Psoas muscle (tissue), 8 donors: ENCODE results near the gene TPO. TPM values are rescaled to one million over a fixed set of nuclear protein-coding genes. Genes with fewer than 3 reads are reported as not detected.

Experiments used
- ATAC-seq, 4 donors: fragments of 200-7000 bp; cut with Tn5 transposase; one replicate each; pipeline ENCODE4 v1.9.1; 2020; ENCODE audit warnings: moderate library complexity in 3 of 4, mild to moderate bottlenecking in 2 of 4
- DNase-seq, 2 donors: peaks; one replicate each; pipeline ENCODE4 v3.0.0-alpha.2; 2020
- H3K27ac ChIP-seq: fragments of 200-600 bp; one replicate; pipeline ENCODE4 v1.8.0; 2022
- H3K27me3 ChIP-seq, 3 donors: fragments of 200-600 bp in 1 of 3; one replicate each; pipeline versions ENCODE4 v1.6.1 to v1.8.0; 2013 to 2022; ENCODE audit warnings: low read length in 2 of 3, mild to moderate bottlenecking in 2 of 3, moderate library complexity in 1 of 3; ENCODE audit not compliant: insufficient read depth in 3 of 3
- H3K36me3 ChIP-seq, 2 donors: fragments of 200-600 bp in 1 of 2; one replicate each; pipeline versions ENCODE4 v1.6.1 to v1.8.0; 2013 to 2022; ENCODE audit warnings: low read depth in 1 of 2, mild to moderate bottlenecking in 1 of 2, moderate library complexity in 1 of 2; ENCODE audit not compliant: insufficient read depth in 1 of 2
- H3K4me1 ChIP-seq: fragments of 200-600 bp; one replicate; pipeline ENCODE4 v1.8.0; 2022
- H3K4me3 ChIP-seq: fragments of 200-600 bp; one replicate; pipeline ENCODE4 v1.8.0; 2022; ENCODE audit warnings: mild to moderate bottlenecking
- H3K9me3 ChIP-seq: fragments of 200-600 bp; one replicate; pipeline ENCODE4 v1.8.0; 2022
- WGBS, 3 donors: extraction: QIAGEN DNeasy Blood & Tissue Kit; methylation state at CpG; one replicate each; pipeline versions ENCODE4 v1.1.6 to v1.1.7; 2013; 5-methylcytosine and 5-hydroxymethylcytosine counted together
- intact Hi-C, 2 donors: fragments of 100-400 bp; cut with DNase I; formaldehyde crosslinking; loops; one replicate each; pipeline versions ENCODE4 v1.11.0 to v1.14.2; 2022
- polyA plus RNA-seq, 3 donors: library from polyadenylated mRNA; stranded (reverse); fragments of 200-250 nt; gene quantifications; one replicate each; pipeline ENCODE4 v1.2.3, GENCODE V29; 2013
- total RNA-seq, 4 donors: library from RNA; stranded (reverse); fragmentation: NEBNext Ultra II Directional in 2 of 4; extraction: Animal tissue kit (Norgen Biotek cat#: 25700) in 2 of 4; gene quantifications; one replicate each; pipeline versions ENCODE4 v1.2.1 to v1.2.4, GENCODE V29; 2021 to 2023
- TF ChIP-seq, protein P1 (sequence below): fragments of 200-600 bp; IDR thresholded peaks from one replicate; pipeline ENCODE4 v1.8.0; 2022; ENCODE audit warnings: antibody characterized with exemption
- donor health status: healthy with polysubstance abuse.
- donor health status: DM: no; HTN: no; CAD: no; lungs with moderate emphysema.
- donor health status: Bipolar disorder and iron deficiency.
- donor health status: healthy.
- donor health status: DM: yes; HTN: yes; CAD: no.
- donor health status: DM: no; HTN: no; CAD: no.
- donor health status: DM: no; HTN: no; CAD: no.
- donor health status: DM: yes; HTN: yes; CAD: no.

The TPO gene
- total and polyA plus RNA-seq, 7 donors, result 2.1 to 4.5 (median 3.8) TPM

DNA sequence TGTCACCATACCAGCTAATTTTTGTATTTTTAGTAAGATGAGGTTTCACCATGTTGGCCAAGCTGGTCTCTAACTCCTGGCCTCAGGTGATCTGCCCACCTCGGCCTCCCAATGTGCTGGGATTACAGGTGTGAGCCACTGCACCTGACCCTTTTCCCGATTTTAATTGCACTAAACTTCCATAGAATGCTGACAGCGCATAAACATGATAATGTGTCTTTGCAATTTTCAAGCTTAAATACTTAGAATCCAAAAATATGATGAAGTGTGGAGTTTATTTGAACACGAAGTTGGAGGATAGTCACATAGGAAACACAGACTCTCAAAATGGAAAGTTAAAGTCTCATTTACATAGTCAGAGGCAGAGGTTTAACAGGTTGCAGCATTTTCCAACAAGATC, 138.6 kb downstream of the TPO start:
- no peaks in the 10 kb centered on the region for H3K36me3 ChIP-seq
- no peak for ATAC-seq
- peaks cover 0 to 6% (median 3%) of the 10 kb centered on the region in 3 donors for H3K27me3 ChIP-seq
- H3K4me1 ChIP-seq, result peaks cover 5% of the 10 kb centered on the region
- intact Hi-C loops, result no loop called here
- no peak overlapping the region for H3K4me3 ChIP-seq
- DNase-seq, result no peak
- H3K27ac ChIP-seq, result no peak overlapping the region
- WGBS, 3 donors, result 89 to 96% (median 94%) methylated on average over 4 of the region's 4 CpGs
- TF ChIP-seq, protein P1, sequence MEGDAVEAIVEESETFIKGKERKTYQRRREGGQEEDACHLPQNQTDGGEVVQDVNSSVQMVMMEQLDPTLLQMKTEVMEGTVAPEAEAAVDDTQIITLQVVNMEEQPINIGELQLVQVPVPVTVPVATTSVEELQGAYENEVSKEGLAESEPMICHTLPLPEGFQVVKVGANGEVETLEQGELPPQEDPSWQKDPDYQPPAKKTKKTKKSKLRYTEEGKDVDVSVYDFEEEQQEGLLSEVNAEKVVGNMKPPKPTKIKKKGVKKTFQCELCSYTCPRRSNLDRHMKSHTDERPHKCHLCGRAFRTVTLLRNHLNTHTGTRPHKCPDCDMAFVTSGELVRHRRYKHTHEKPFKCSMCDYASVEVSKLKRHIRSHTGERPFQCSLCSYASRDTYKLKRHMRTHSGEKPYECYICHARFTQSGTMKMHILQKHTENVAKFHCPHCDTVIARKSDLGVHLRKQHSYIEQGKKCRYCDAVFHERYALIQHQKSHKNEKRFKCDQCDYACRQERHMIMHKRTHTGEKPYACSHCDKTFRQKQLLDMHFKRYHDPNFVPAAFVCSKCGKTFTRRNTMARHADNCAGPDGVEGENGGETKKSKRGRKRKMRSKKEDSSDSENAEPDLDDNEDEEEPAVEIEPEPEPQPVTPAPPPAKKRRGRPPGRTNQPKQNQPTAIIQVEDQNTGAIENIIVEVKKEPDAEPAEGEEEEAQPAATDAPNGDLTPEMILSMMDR, result no peak
- H3K9me3 ChIP-seq, result no peaks in the 10 kb centered on the region

DNA sequence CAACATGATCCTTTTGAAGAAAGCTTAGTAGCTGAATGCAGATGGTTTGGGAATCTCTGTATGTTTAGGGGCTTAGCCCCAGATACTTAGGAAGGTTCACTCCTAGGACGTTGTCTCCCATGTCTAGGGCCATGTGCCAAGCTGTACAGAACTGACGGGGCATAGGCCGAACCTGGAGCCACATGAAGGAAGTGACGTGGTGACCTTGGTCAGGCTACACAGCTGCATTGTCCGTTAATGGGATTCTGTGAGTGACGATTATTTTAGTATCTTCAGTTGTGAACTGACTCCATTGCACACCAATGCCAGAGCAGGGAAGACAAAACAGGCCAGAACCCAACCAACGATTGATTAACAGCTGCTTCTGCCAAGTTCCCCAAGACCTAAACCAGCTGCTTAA, 139.3 kb downstream of the TPO start:
- H3K27me3 ChIP-seq, result peaks cover 0 to 3% (median 0%) of the 10 kb centered on the region in 3 donors
- no peak for ATAC-seq
- peaks cover 5% of the 10 kb centered on the region for H3K4me1 ChIP-seq
- H3K36me3 ChIP-seq, result no peaks in the 10 kb centered on the region
- TF ChIP-seq, protein P1, result no peak
- 73 to 79% (median 78%) methylated on average over 7 of the region's 7 CpGs for WGBS, 3 donors
- H3K4me3 ChIP-seq, result no peak overlapping the region
- no peak for DNase-seq
- no peaks in the 10 kb centered on the region for H3K9me3 ChIP-seq
- H3K27ac ChIP-seq, result no peak overlapping the region
- intact Hi-C loops, result no loop called here

DNA sequence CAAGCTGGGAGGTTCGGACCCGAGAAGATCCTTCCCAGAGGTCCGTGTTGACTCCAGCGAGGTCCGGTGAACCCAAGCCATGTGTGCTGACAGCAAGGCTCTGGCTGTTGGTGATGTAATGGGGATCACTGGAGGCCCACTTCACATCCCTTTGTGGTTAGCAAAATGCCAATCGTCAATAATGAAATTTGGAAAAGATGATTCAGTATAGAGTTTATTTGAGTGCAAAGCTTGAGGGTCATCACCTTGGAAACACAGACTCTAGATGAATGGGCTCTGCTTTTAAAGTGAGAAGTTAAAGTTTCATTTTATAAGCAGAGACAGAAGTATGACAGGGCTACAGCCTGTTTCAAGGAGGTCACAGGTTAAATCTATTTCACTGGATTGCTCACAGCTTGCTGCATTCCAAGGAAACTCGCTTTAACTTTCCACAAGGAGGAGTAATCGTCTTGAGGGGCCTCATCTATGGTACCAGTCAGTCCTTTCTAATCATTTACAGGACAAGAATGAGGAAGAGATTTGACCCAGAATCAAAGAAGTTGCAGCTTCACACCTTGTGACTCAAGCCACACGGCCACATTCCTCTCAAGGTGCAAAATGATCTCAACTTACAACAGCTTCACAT, 140.5 kb downstream of the TPO start:
- TF ChIP-seq, protein P1, result no peak
- Histone ChIP-seq H3K4me3 (no peak overlapping the region), H3K9me3 (no peaks in the 10 kb centered on the region), H3K36me3 (no peaks in the 10 kb centered on the region), H3K27me3 (no peaks in the 10 kb centered on the region), H3K4me1 (peaks cover 5% of the 10 kb centered on the region), H3K27ac (no peak overlapping the region)
- DNase-seq (no peak), ATAC-seq (no peak)
- intact Hi-C loops, result no loop called here
- WGBS, 3 donors, result 79 to 84% (median 81%) methylated on average over 9 of the region's 9 CpGs

DNA sequence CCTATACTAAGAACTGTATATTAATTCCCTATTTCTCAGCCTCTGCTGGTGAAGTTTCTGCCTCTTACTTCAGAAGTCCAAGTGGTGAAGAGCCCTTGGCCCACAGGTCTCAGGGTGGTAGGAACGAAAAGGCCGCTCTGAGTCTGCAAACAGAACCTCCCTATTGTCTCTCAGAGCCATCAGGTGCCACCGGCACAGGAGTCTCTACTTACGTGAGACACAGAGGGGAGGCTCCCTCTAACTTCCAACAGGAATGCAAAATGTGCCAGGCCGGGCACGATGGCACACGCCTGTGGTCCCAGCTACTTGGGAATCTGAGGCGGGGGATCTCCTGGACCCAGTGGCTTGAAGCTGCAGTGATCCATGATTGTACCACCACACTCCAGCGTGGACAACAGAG, 143.0 kb downstream of the TPO start:
- TF ChIP-seq, protein P1, result no peak
- WGBS, 3 donors, result 87 to 96% (median 87%) methylated on average over 9 of the region's 9 CpGs
- intact Hi-C loops, result no loop called here
- H3K27ac ChIP-seq, result no peak overlapping the region
- H3K4me1 ChIP-seq, result no peaks in the 10 kb centered on the region
- no peak overlapping the region for H3K4me3 ChIP-seq
- no peaks in the 10 kb centered on the region for H3K27me3 ChIP-seq
- ATAC-seq (no peak), DNase-seq (no peak)
- no peaks in the 10 kb centered on the region for H3K36me3 ChIP-seq
- no peaks in the 10 kb centered on the region for H3K9me3 ChIP-seq
